GM12878 (cell line): ENCODE results near the gene GLUD1. TPM values are rescaled to one million over a fixed set of nuclear protein-coding genes. Genes with fewer than 3 reads are reported as not detected.
"Not testable (repeated sequence)": the region's sequence is repeated elsewhere in the genome, so short reads cannot be mapped to it uniquely, and the experiment has no call there.

ENCODE experiments used
- ATAC-seq: fragments of 200-7000 bp; cut with Tn5 transposase; 3 replicates; pipeline ENCODE4 v1.9.1; 2020; ENCODE audit warnings: mild to moderate bottlenecking, moderate library complexity
- BruUV-seq: library from RNA; stranded (reverse); fragments of 400-500 nt; replicated peaks from 2 replicates; lab custom pipeline; 2021; lab: Mats Ljungman, UMichigan
- CTCF ChIA-PET: fragments of 300-600 bp; sonication (Branson Sonifier 250); formaldehyde crosslinking; extraction: SDS; loops from one replicate; lab custom pipeline; 2021; ENCODE audit warnings: inconsistent platforms; lab: Yijun Ruan, JAX
- POLR2A ChIA-PET: fragments of 350-600 bp; formaldehyde crosslinking; extraction: SDS; loops from one replicate; lab custom pipeline; 2021; ENCODE audit warnings: inconsistent platforms; lab: Charles Lee
- RAD21 ChIA-PET: fragments of 300-600 bp; sonication (Branson Sonifier 250); formaldehyde crosslinking; loops from one replicate; lab custom pipeline; 2023; ENCODE audit warnings: antibody characterized with exemption; ENCODE audit not compliant: unreplicated experiment; lab: Charles Lee
- SMC1A ChIA-PET: fragments of 300-600 bp; sonication (Branson Sonifier 250); formaldehyde crosslinking; loops from one replicate; lab custom pipeline; 2023; ENCODE audit not compliant: unreplicated experiment, uncharacterized antibody; lab: Charles Lee
- DNase-seq: peaks from one replicate; pipeline ENCODE4 v3.0.0-alpha.2; 2011; ENCODE audit warnings: low read depth, low spot score
- FAIRE-seq: peaks from 3 replicates; lab custom pipeline; 2011; peaks lifted over from hg19 to GRCh38; lab: Jason Lieb, UNC
- H2AFZ ChIP-seq: 2 replicates; pipeline ENCODE4 v1.6.0; 2011; ENCODE audit warnings: low read depth, low read length, control low read depth; ENCODE audit not compliant: control insufficient read depth
- H3K27ac ChIP-seq: 2 replicates; pipeline ENCODE4 v1.5.1; 2011; ENCODE audit warnings: control low read depth; ENCODE audit not compliant: control insufficient read depth, insufficient read depth
- H3K27me3 ChIP-seq, 2 experiments: replicated peaks in 1 of 2; 2 replicates each; pipeline versions ENCODE4 v1.6.0 to v1.6.1; 2011; ENCODE audit warnings: low read length in 1 of 2; ENCODE audit not compliant: control insufficient read depth in 2 of 2, insufficient read depth in 2 of 2
- H3K36me3 ChIP-seq, 2 experiments: 2 replicates each; pipeline ENCODE4 v1.5.1; 2011; ENCODE audit warnings: low read length in 1 of 2; ENCODE audit not compliant: control insufficient read depth in 2 of 2, insufficient read depth in 2 of 2
- H3K4me1 ChIP-seq: 2 replicates; pipeline ENCODE4 v1.6.1; 2011; ENCODE audit warnings: mild to moderate bottlenecking, low read length, moderate library complexity, mixed read lengths; ENCODE audit not compliant: control insufficient read depth, insufficient read depth
- H3K4me2 ChIP-seq: 2 replicates; pipeline ENCODE4 v1.6.0; 2011; ENCODE audit warnings: control low read depth; ENCODE audit not compliant: control insufficient read depth, insufficient read depth
- H3K4me3 ChIP-seq: fragments of 200-600 bp; sonication (generic); 2 replicates; pipeline ENCODE4 v1.5.1; 2016
- H3K79me2 ChIP-seq: 2 replicates; pipeline ENCODE4 v1.6.0; 2011; ENCODE audit warnings: low read length; ENCODE audit not compliant: control insufficient read depth, insufficient read depth
- H3K9ac ChIP-seq: 2 replicates; pipeline ENCODE4 v1.8.0; 2011; ENCODE audit warnings: low read length, control low read depth, mixed read lengths; ENCODE audit not compliant: control insufficient read depth, insufficient read depth
- H3K9me3 ChIP-seq: replicated peaks from 3 replicates; pipeline ENCODE4 v1.5.1; 2011; ENCODE audit warnings: mild to moderate bottlenecking, low read length; ENCODE audit not compliant: control insufficient read depth, insufficient read depth
- H4K20me1 ChIP-seq: 2 replicates; pipeline ENCODE4 v1.6.0; 2011; ENCODE audit not compliant: control insufficient read depth, insufficient read depth
- BMI1 ChIP-seq: fragments of 450-650 bp; IDR thresholded peaks from 2 replicates; pipeline ENCODE4 v1.6.1; 2016; ENCODE audit warnings: mild to moderate bottlenecking, moderate library complexity, borderline replicate concordance
- E4F1 ChIP-seq: fragments of 450-650 bp; IDR thresholded peaks from 2 replicates; pipeline ENCODE4 v1.6.1; 2018; ENCODE audit warnings: borderline replicate concordance, mild to moderate bottlenecking; ENCODE audit not compliant: partially characterized antibody
- EP300 ChIP-seq, 2 experiments: fragments of 150-350 bp in 1 of 2; IDR thresholded peaks; 2 replicates each; pipeline ENCODE4 v1.6.1; 2011 to 2012; ENCODE audit warnings: low read depth in 2 of 2, low read length in 2 of 2, borderline replicate concordance in 1 of 2, improper control_type of control experiment in 1 of 2, inconsistent platforms in 1 of 2; ENCODE audit not compliant: control insufficient read depth in 1 of 2
- MYC ChIP-seq: IDR thresholded peaks from 2 replicates; pipeline ENCODE4 v1.6.1; 2011; ENCODE audit warnings: mild to moderate bottlenecking, low read length, moderate library complexity, inconsistent platforms; ENCODE audit not compliant: insufficient read depth, insufficient replicate concordance, insufficient read length, severe bottlenecking
- NFYB ChIP-seq: IDR thresholded peaks from 2 replicates; pipeline ENCODE4 v1.6.1; 2011; ENCODE audit warnings: low read depth, mild to moderate bottlenecking, low read length, improper control_type of control experiment, moderate library complexity; ENCODE audit not compliant: insufficient read depth
- RAD51 ChIP-seq: fragments of 450-650 bp; IDR thresholded peaks from 2 replicates; pipeline ENCODE4 v1.6.1; 2016; ENCODE audit warnings: moderate library complexity, mild to moderate bottlenecking, inconsistent platforms
- RELB ChIP-seq: fragments of 450-650 bp; IDR thresholded peaks from 2 replicates; pipeline ENCODE4 v1.6.1; 2017; ENCODE audit warnings: low read depth, mild to moderate bottlenecking, moderate library complexity
- SIX5 ChIP-seq: IDR thresholded peaks from 2 replicates; pipeline ENCODE4 v1.6.1; 2011; ENCODE audit warnings: mild to moderate bottlenecking, low read depth, low read length, moderate library complexity; ENCODE audit not compliant: severe bottlenecking
- SMAD1 ChIP-seq: fragments of 450-650 bp; IDR thresholded peaks from 2 replicates; pipeline ENCODE4 v1.6.1; 2018; ENCODE audit warnings: mild to moderate bottlenecking, low read depth; ENCODE audit not compliant: partially characterized antibody
- SMARCA5 ChIP-seq: fragments of 450-650 bp; IDR thresholded peaks from 2 replicates; pipeline ENCODE4 v1.6.1; 2017; ENCODE audit warnings: mild to moderate bottlenecking
- WGBS: methylation state at CpG from one replicate; pipeline ENCODE4 v1.1.6; 2016; ENCODE audit warnings: low lambda C conversion rate; ENCODE audit not compliant: insufficient replicate concordance, insufficient coverage; ENCODE audit errors: missing lambda C conversion rate; 5-methylcytosine and 5-hydroxymethylcytosine counted together
- in situ Hi-C: fragments of 300-500 bp; cut with MboI; formaldehyde crosslinking; loops from 9 replicates; pipeline ENCODE4 v1.14.3; 2018; ENCODE audit warnings: mixed read lengths
- intact Hi-C: fragments of 100-400 bp; cut with micrococcal nuclease; formaldehyde crosslinking; loops from one replicate; pipeline ENCODE4 v1.14.2; 2022; ENCODE audit not compliant: unreplicated experiment
- polyA plus RNA-seq, 11 experiments: library from polyadenylated mRNA; depleted of rRNA in 4 of 11; unstranded in 6 of 11; stranded (reverse) in 5 of 11; fragments of >200 nt; fragmentation: Nextera tagmentation in 4 of 11; fragmentation: Illumina TruSeq in 1 of 11; extraction: Ambion mirVana in 4 of 11; extraction: Trizol in 1 of 11; gene quantifications; 1 replicate in 1 of 11; 2 replicates in 10 of 11; pipeline versions ENCODE4 v1.2.1 to v1.2.3, GENCODE V29; 2011 to 2016; ENCODE audit warnings: inconsistent platforms in 2 of 11, missing spikeins in 2 of 11, low read depth in 1 of 11
- total RNA-seq, 4 experiments: library from RNA; depleted of rRNA in 3 of 4; stranded (reverse); fragments of >200 nt in 3 of 4; fragmentation: Illumina TruSeq in 1 of 4; extraction: Trizol in 1 of 4; gene quantifications; 2 replicates each; pipeline versions ENCODE4 v1.2.1 to v1.2.3, GENCODE V29; 2013 to 2021

Gene GLUD1
- total and polyA plus RNA-seq, 10 of the 15 experiments (the other 5 are each of a cell fraction or from before 2014, with no cell fraction given): 26.1 to 109 (median 81.4) TPM

- H4K20me1 ChIP-seq, H3K9me3 ChIP-seq, CTCF ChIA-PET, H3K79me2 ChIP-seq, SMC1A ChIA-PET, DNase-seq, BruUV-seq, ATAC-seq, H3K36me3 ChIP-seq, H3K27me3 ChIP-seq, POLR2A ChIA-PET, H3K4me3 ChIP-seq, H2AFZ ChIP-seq, H3K9ac ChIP-seq, intact Hi-C loops, FAIRE-seq, RAD21 ChIA-PET, H3K4me1 ChIP-seq, in situ Hi-C loops, H3K4me2 ChIP-seq, H3K27ac ChIP-seq: not testable (repeated sequence)
- WGBS: 100% methylated on average over 1 of the region's 1 CpG
Observed at GRCh38 chr10:87118122-87118521, 23.5 kb upstream of the GLUD1 start.

GRCh38 chr10:87105446-87106124, 10.9 kb upstream of the GLUD1 start:
- H3K9ac ChIP-seq: no peak overlapping the region
- ChIA-PET CTCF (interaction anchor here (1.2 kb wide), 1 partner anchor 8 kb away, joined by 3 read pairs; no protein-coding TSS in a partner anchor), RAD21 (interaction anchor here (1.0 kb wide), 1 partner anchor 9 kb away, joined by 3 read pairs; no protein-coding TSS in a partner anchor), POLR2A (no interaction called here), SMC1A (no interaction called here)
- H3K4me2 ChIP-seq: no peak overlapping the region
- H3K9me3 ChIP-seq: no peaks in the 10 kb centered on the region
- TSS peak; percentile 41 for BruUV-seq
- H3K4me1 ChIP-seq: no peaks in the 10 kb centered on the region
- peaks cover 5 to 14% of the 10 kb centered on the region in 2 experiments; a peak in 3 of 4 replicates for H3K36me3 ChIP-seq
- no peaks in the 10 kb centered on the region for H4K20me1 ChIP-seq
- in situ Hi-C loops: no loop called here
- ATAC-seq (no peak), DNase-seq (no peak), FAIRE-seq (no peak)
- H3K4me3 ChIP-seq: no peak overlapping the region
- no peak overlapping the region for H3K27ac ChIP-seq
- WGBS: 96% methylated on average over 6 of the region's 7 CpGs
- intact Hi-C loops: no loop called here
- H3K27me3 ChIP-seq: no peaks in the 10 kb centered on the region
- H3K79me2 ChIP-seq: no peaks in the 10 kb centered on the region; the same call in none of the 2 replicates
- H2AFZ ChIP-seq: no peak overlapping the region
- no peak for TF ChIP-seq BMI1
- no peak for TF ChIP-seq EP300 (IDR thresholded peaks at IDR 0.05; ENCODE audit: borderline replicate concordance in 1 of 2, control insufficient read depth in 1 of 2, low read depth in 2 of 2, low read length in 2 of 2)
- no peak for TF ChIP-seq MYC
- no peak for TF ChIP-seq SMAD1
- TF ChIP-seq SMARCA5: no peak
- no peak for TF ChIP-seq RAD51
- no peak for TF ChIP-seq RELB
- TF ChIP-seq SIX5: no peak
- TF ChIP-seq E4F1: no peak
- TF ChIP-seq NFYB: no peak
